Activated T-cell treated with anti-CD3 and anti-CD28 coated beads, Interleukin-2, amount 50 U/mL, for 48 hours (primary cell): ENCODE results near the gene STMN3.

Source experiments
- DNase-seq, 2 experiments: peaks; one replicate each; pipeline ENCODE4 v3.0.0-alpha.2; 2020

STMN3 gene

DNA sequence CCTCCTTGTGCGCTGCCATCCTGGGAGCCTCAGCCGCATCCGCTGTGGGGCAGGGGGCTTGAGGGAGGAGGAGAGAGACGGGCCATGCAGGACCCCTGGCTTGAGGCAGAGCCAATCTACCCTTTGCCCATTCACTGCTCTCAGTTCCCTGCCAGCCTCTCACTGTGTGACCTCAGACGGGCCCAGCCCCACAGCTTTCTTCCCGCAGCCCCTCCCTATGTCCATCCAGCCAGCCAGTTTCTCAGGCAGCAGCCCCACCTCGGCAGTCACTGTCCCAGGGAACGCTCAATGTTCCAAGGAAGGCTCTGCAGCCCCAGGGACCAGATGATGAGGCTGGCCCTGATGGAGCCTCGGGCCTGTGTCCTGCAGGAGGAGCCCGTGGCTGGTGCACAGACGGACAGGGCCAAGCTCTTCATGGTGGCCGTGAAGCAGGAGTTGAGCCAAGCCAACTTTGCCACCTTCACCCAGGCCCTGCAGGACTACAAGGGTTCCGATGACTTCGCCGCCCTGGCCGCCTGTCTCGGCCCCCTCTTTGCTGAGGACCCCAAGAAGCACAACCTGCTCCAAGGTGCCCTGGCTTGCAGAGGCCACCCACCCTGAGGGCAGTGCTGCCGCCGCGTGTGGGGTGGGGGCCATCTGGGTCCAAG lies 39.3 kb upstream of the STMN3 start:
- DNase-seq = no peak

DNA sequence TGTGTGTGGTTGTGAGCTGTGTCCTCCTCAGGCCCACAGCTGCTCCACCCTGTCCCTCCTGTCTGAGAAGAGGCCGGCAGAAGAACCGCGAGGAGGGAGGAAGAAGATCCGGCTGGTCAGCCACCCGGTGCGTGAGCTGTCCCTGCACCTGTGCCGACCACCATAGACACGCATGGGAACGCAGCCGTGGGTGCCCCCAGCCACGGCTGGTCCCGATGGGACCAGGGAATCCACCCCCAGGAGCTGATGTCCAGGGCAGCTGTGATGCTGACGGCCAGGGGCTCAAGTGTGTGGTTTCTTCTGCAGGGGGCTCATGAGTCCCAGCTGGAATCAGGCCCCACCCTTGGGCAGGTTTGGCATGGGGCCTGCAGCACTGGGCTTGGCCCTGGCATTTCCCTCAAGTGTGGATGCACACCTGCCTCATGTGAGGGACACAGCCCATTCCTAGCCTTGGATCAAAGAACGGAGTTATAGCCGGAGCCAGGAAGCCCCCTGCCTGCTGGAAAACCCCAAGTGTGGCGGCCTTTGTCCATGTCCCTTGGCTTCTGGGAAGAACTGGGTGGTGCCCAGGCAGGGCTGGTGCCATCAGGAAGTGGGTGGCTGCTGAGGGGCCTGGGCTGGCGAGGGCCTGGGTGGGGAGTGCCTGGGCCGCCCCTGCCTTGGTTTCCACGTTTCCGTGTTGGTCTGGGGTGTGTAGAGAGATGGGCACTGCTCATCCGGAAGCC lies 38.6 kb upstream of the STMN3 start:
- no peak for DNase-seq

DNA sequence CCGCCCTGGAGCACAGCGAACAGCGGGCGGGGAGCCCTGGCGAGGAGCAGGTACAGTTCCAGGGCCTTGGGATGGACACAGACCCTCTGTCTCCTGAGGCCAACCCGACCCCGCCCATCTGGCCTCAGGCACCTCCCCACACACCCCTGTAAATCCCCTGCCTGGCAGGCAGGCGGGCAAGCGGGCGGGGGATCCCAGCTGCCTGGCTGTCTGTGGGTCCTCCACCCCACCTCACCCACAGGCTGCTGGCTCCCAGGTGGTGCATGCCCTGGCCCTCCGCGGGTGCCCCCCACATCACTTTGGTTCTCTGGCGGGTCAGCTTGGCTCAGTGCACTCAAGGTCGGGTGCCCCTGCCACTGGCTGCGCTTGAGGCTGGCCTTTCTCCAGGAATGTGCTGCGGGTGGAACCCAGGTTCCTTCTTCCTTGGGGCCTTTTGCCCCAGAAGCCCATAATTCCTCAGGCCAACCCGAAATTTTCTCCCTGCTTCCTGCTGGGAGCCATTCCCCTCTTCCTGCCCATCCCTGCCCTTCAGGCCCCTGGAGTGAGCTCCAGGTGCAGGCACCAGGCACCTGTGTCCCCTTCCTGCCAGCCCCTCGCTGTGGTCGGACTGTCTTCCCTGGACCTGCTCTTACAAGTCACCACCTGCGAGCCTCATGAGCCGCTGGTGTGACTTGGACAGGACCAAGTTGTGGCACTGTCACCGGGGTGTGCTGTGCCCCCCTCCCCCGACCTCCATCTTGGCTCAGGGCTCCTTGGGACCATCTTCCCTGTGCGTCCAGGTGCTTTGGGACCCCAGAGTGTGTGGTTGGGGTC lies 37.9 kb upstream of the STMN3 start:
- DNase-seq = no peak

DNA sequence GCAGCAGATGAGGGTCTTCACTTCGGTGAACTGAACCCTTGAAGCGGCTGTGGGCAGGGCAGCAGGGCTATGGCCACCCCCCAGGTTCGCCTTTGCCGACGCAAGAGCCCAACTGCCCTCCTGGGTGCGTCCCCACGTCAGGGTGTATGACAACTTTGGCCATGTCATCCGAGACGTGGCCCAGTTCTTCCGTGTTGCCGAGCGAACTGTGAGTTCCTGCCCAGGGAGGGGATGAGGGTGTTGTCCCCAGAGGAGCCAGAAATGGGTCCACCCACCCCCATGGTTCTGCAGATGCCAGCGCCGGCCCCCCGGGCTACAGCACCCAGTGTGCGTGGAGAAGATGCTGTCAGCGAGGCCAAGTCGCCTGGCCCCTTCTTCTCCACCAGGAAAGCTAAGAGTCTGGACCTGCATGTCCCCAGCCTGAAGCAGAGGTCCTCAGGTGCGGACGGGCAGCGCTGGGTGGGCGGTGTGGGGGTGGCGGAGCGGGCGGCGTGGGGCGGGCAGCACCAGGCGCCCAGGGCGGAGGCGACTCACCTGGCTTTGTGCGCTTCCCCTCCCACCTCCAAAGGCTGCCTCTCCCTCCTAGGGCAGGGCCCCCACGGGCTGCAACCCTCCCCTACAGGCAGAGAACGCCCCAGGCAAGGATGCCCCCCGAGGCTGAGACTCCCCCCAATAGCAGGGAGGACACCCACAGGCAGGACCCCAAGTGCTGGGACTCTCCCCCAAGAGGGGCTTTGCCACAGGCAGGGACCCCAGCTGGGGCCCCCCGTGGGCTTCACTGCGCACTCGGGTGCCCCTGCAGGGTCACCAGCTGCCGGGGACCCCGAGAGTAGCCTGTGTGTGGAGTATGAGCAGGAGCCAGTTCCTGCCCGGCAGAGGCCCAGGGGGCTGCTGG lies 37.0 kb upstream of the STMN3 start:
- DNase-seq = no peak

DNA sequence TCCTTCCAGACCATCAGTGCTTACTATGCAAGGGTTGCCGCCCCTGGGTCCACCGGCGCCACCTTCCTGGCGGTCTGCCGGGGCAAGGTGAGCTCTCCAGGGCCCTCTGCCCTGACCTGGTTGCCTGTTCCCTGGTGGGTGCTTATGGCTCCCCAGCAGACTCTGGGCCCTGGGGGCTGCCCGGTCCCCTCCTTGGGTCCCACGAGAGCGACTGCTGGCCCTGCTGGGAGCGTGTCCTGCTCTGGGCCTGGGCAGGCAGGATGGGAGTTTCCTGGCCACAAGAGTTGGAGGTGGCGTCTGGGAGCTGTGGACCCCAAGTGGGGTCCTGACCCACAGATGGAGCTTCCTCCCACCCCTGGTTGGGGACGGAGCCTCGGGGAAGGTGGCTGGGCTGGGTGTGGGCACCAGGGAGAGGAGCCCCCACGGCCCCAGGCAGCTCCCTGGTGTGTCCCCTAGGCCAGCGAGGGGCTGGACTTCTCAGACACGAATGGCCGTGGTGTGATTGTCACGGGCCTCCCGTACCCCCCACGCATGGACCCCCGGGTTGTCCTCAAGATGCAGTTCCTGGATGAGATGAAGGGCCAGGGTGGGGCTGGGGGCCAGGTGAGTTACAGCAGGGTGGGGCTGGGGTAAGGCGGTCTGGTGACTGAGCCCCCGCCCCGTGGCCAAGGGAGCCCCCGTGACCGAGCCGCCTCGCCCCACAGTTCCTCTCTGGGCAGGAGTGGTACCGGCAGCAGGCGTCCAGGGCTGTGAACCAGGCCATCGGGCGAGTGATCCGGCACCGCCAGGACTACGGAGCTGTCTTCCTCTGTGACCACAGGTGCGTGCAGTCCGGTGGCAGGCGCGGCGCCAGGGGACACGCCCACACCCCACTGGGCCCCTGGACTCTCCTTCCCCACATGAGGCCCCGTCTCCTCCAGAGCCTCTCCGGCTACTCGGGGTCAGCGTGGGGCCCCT lies 36.1 kb upstream of the STMN3 start:
- DNase-seq = no peak

DNA sequence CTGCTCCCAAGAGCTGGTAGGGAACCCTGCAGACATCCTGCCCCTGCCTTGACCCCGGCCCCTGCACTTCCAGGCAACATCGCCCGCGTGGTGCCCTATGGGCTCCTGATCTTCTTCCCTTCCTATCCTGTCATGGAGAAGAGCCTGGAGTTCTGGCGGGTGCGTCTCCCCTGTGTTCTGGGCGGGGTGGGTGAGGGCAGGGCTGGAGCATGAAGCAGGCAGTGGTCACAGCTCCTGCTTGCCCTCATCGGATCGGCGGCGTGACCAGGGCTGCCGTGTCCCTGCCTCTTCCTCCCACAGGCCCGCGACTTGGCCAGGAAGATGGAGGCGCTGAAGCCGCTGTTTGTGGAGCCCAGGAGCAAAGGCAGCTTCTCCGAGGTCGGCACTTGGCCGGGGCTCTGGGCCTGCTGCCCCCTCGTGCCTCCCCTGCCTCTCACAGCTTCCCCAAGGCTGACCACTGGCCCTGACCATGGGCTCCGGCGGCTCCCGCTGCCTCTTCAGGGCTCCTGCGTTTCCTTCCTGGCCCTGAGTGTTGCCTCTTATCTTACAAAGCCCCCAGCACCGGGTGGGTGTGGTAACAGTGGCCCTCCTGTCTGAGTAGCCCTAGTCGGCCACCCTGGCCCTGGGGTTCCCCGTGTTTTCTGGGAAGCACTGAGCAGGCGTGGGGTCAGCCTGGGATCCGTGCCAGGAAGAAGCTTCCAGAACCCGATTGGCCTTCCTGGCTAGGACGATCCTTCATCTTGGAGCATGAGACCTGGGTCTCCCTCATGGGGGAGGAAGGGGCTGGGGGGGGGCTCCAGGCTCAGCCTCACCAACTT lies 35.2 kb upstream of the STMN3 start:
- no peak for DNase-seq

DNA sequence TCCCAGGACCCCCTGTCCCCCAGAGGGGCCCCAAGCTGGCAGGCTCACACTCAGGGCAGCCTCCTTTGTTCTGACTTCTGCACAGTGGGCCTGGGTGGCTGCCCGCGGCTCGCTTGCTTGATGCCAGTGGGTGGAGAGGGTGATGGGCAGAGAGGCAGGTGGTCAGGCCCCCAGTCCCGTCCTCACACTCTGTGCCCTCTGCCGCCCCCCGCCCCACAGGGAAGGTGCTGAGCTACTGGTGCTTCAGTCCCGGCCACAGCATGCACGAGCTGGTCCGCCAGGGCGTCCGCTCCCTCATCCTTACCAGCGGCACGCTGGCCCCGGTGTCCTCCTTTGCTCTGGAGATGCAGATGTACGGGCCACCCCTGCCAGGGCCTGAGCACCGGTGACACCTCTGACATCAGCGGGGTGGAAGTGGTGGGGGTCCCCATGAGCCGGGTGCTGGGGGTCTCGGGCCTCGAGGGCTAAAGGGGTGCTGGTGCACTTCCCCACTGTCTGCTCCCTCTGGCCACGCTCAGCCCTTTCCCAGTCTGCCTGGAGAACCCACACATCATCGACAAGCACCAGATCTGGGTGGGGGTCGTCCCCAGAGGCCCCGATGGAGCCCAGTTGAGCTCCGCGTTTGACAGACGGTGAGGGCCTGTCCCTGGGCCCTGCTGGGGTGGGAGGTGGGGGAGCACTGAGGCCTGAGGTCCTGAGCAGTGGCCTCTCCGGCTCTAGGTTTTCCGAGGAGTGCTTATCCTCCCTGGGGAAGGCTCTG lies 34.4 kb upstream of the STMN3 start:
- no peak for DNase-seq

DNA sequence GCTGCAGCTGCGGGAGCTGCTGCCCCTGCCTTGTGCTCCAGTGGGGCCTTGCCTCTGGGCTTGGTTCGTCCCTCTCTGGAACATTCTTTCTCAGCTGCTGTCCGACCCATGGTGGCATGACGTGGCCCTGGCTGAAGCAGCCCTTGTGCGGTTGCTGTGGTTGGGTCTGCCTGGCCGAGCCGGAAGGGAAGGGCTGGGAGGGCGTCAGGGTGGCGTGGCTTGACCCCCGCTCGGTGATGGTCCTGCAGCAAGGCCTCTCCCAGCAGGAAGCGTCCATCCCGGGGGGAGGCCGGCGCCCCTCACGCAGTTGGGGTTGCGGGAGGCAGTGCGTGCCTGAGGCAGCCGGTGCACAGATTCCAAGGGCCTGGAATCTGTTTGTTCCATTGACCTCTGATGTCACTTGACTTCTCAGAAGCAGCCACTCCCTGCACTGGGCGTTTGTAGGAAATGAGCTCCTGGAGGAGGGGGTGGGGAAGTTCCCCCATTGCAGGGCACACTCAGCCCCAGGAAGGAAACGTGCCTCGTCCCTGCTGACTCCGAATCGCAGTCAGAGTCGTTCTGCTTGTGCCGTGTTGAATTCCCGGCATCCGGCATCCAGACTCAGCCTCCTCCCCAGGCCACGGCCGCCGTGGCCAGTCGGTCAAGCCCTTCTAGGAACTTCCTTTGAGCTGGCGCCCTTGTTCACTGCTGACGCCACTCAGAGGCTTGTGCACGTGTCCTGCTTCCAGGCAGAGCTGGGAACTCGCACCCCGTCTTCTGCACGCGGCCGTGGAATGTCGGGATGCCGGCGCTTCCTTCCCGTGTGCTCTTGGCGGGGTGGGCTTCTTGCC lies 33.5 kb upstream of the STMN3 start:
- DNase-seq = peak; percentile 60 to 66

DNA sequence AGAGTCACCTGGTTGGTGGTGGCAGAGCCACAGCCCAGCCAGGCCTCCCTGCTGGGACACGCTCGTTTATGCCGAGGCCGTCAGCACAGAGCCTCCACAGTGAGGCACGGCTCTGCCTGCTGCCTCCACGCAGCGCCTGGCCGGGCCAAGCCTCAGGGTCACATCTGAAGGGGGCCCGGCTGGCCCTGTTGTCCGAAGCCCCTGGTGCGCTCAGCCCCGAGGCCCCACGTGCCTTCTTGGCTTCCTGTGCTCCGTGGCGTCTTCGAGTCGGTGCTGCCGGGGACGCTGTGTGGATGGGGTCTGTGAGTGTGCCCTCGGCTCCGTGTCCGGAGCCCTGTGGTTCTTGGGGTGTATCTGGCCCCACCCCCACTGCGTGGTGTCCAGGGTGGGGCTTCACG lies 32.9 kb upstream of the STMN3 start:
- DNase-seq = no peak

DNA sequence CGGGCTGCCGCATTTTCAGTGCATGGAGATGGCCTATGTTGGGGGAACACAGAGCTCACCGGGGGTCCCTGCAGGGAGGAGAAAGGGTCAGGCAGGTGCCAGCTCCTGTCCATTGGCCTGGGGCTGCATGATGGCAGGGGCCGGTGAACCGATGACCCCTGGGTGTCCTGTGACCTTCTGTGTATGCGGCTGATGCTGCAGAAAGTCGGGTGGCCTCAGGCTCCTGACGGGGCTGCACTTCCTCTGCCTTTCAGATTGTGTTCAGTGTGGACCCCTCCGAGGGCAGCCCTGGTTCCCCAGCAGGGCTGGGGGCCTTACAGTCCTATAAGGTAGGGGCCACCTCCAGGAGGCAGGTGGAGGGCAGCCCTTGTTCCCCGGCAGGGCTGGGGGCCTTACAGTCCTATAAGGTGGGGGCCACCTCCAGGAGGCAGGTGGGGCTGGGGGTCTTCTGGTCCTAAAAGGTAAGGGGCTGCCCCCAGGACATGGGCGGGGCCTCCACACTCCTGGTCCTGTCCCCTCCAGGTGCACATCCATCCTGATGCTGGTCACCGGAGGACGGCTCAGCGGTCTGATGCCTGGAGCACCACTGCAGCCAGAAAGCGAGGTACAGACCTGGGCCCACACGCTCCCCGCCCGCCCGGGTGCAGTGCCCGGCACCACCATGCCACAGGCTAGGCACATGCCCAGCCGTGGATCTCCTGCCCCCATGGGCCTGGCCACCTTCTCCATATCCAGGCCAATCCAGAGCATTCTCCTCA lies 32.2 kb upstream of the STMN3 start:
- no peak for DNase-seq

DNA sequence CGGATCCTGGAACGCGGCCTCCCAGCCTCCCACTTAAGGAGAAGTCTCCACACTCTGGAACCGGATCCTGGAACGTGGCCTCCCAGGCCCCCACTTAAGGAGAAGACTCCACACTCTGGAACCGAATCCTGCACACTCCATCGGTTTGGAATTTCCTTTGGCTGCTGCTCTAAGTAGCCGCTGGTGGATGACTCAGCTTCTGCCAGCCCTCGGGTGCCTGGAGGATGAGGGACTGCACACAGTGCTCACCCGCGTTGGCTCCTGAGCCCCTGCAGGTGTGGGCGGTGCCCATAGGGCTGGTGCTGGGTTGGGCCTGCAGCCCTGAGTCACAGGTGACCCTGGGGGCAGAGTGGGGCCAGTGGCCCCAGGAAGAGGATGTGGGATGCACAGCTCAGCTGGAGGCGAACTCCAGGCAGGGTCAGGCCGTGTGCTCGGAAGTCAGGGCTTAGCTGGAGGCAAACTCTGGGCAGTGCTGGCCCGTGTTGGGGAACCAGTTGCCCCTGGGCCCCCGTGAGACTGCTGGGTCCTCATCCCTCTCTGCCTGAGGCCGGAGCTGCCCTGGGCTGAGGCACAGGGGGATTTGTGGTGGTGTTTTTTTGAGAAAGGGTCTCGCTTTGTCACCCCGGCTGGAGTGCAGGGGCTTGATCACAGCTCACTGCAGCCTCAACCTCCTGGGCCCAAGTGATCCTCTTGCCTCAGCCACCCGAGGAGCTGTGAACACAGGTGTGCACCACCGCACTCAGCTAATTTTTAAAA lies 29.3 kb upstream of the STMN3 start:
- DNase-seq = no peak

DNA sequence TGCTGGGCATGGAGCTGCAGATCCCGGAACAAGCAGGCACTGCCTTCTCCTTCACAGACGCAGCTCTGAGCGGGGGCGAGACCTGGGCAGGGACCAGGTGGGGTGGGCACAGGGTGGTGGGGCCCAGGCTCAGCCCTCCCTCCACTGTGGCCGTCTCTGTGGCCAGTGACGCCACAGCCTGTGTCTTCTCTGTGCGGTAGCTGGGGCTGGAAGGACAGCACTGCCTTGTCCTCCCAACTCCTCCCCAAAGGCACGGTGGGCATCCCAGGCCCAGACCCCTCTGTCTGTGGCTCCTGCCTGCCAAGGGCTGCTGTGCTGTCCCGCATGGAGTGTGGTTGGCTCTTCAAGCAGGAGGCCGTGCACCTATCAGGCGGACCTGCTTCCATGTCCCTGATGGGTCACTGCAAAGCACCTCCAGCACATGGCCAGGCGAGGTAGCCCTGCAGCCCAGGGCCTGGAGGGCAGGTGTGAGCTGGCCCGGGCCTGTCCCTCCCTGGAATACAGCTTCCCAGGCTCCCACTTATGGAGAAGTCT lies 28.5 kb upstream of the STMN3 start:
- DNase-seq = no peak

DNA sequence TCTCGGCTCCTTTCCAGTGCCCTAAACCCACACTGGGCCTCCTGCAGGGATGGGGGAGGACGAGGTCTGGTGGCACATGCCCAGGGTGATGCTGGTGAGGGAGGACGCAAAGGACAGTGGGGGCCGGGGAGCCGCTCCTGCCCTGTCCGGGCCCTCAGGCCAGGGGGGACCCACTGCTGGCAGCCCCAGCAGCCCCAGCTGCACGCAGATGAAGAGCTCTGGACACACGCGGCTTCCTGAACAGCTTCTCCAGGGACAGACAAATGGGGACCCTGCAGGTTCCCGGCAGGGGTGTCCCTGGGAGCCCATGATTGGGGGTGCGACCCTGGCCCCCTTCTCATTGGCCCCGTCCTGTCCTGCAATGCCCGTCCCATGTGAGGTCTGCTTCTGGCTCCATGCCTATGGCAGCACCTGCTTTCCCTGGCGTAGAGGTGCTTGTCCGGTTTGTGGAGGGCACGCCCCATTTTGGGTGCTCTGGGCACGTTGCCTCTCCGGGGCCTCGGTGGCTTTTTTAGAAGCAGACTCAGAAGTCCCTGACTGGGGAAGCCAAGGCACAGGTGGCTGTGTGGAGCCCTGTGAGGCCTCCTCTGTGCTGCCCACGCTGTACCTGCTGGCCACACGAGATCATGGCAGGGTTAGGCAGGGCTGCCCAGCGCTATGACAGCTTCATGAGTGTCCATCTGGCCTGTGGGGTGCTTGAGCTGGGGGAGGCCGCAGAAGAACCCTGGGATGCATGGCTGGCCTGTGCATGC lies 27.8 kb upstream of the STMN3 start:
- no peak for DNase-seq

DNA sequence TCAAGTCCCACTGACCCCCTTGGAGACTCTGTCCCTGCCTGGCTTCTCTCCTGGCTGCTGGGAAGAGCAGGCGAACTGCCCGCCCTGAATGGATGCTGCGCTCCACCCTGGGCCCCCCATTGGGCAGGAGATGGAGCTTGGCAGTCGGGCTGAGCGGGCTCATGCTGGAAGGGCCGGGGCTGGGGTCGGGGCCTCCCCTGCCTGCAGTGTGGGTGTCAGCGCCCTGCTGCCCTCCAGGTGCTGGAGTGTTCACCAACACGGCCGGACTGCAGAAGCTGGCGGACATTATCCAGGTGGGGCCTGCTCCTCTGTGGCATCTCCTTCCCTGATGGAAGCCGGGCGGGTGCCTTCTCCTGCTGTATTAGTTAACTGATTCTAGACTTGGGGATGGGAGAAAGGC lies 27.2 kb upstream of the STMN3 start:
- DNase-seq = no peak

DNA sequence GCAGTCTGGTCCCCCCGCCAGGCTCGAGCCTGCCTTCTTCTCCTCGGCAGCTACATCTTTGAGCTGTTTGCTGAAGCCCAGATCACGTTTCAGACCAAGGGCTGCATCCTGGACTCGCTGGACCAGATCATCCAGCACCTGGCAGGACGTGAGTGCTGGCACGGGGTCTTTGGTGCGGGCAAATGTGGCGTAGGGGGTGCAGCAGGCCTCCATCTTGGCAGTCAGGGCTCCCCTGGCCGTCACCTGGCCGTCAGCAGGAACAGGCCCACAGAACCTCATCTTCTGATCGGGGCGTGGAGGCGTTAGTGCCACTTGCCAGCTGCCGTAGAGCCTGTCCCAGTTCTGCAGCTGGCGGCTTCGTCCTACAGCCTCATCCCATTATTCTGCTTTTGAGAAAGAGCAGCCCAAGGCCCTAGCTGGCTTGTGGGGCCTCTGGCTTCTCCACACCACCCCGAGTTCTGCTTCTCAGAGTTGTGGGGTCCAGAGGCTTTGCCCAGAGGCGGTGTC lies 26.6 kb upstream of the STMN3 start:
- no peak for DNase-seq
